UCSD-AML1 (cell line): ENCODE results near the gene DCLRE1B.

ENCODE experiments used
- DNase-seq: peaks from one replicate; lab custom pipeline; 2025; ENCODE audit not compliant: unreplicated experiment; lab: John Stamatoyannopoulos, UW

The DCLRE1B gene

GRCh38 chr1:113886417-113887401 is 18.4 kb upstream of the DCLRE1B start:
- no peak for DNase-seq

- no peak for DNase-seq
These were observed 17.5 kb upstream of the DCLRE1B start, which contains the start of gene BCL2L15 for GRCh38 chr1:113887402-113888175. Gene BCL2L15, minus strand, starts transcription at chr1:113887581. Its CDS starts 206 bp downstream, at chr1:113887375.

DNA sequence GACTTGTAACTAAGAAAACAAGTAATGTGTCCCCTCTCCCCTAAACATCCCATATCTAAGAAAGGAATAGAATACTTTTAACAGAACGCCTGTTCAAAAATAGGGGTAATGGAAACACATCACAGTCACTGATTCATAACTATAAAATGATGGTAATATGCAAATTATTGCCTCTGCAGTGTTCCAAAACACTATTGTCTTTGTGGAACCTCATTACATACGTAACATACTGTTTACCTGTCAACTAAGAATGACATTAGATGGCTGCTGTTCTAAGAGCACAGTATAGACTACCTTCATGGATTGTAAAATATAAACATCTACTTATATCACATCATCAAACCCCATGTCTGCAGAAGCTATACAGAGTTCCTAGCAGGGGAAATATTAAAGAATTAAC is 14.3 kb upstream of the DCLRE1B start:
- no peak for DNase-seq

DNA sequence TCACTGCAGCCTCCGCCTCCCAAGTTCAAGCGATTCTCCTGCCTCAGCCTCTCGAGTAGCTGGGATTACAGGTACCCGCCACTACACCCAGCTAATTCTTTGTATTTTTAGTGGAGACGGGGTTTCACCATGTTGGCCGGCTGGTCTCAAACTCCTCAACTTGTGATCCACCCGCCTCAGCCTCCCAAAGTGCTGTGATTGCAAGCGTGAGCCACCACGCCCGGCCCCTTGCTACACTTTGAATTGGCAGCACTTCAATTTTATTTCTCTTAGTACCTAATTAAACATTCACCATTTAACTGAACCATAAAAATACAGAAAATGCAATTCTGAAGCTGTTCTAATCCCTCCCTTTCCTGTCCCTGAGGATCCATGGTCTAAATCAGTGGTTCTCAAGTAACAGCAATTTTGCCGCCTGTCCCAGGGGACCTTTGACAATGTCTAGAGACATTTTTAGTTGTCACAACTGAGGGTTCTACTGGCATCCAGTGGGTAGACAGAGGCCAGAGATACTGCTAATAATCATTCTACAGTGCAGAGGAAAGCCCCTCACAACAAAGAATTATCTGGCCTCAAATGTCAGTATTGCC is 13.4 kb upstream of the DCLRE1B start:
- DNase-seq, result no peak

DNA sequence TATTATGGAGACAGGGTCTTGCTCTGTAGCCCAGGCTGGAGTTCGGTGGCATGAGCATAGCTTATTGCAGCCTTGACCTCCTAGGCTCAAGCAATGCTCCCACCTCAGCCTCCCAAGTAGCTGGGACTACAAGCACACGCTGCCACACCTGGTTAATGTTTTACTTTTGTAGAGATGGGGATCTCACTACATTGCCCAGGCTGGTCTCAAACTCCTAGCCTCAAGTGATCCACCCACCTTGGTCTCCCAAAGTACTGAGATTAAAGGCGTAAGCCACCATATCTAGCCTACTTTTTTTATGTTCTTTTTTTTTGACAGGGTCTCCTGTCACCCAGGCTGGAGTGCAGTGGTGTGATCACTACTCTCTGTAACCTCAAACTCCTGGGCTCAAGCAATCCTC is 11.9 kb upstream of the DCLRE1B start:
- DNase-seq, result no peak

- no peak for DNase-seq
These were observed 10.0 kb upstream of the DCLRE1B start for GRCh38 chr1:113895098-113895497.

GRCh38 chr1:113895961-113896360 is 9.2 kb upstream of the DCLRE1B start:
- DNase-seq, result no peak

- DNase-seq, result no peak
These were observed 6.8 kb upstream of the DCLRE1B start for GRCh38 chr1:113898241-113898814.

- DNase-seq, result no peak
These were observed 6.0 kb upstream of the DCLRE1B start for GRCh38 chr1:113899111-113899510.

GRCh38 chr1:113901191-113901590 is 3.9 kb upstream of the DCLRE1B start:
- DNase-seq, result no peak

- DNase-seq, result no peak
These were observed 1.4 kb upstream of the DCLRE1B start for GRCh38 chr1:113903501-113904292.

DNA sequence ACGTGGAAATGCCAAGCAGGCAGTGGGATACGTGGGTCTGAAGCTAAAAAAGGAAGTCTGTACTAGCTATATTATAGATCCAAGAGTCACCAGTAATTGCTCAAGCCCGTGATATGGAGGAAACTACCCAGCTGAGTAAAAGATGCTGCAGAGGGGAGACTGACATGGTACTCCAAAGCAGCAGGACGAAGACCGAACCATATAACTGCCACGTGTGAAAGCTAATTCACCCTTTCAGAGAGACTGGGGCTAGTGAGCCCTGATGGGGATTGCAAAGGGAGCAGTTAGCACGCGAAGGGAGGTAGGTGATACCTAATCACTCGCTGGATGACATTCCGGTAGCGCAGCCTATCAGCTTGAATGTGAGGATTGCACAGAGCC is 843 bp upstream of the DCLRE1B start:
- peak; percentile 49 for DNase-seq

- no peak for DNase-seq
These were observed 322 bp downstream of the DCLRE1B start for GRCh38 chr1:113905435-113905861.

GRCh38 chr1:113912594-113913311 is 7.6 kb downstream of the DCLRE1B start:
- no peak for DNase-seq

DNA sequence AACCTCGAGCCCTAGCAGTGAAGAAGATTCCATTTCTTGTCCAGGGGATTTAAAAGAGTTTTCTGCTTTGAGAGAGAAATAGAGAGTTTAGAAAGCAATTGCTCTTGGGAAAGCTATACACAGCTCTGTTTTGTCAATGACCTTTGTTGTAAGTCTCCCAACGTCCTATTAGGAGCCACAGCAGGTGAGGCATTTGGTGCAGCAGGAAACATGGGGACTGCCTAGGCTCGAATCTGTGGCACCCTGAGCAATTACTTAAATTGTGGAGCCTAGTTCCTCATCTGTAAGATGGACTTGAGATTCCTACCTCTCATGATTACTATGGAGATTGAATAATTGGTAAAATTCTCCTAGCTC is 8.2 kb downstream of the DCLRE1B start:
- no peak for DNase-seq

DNA sequence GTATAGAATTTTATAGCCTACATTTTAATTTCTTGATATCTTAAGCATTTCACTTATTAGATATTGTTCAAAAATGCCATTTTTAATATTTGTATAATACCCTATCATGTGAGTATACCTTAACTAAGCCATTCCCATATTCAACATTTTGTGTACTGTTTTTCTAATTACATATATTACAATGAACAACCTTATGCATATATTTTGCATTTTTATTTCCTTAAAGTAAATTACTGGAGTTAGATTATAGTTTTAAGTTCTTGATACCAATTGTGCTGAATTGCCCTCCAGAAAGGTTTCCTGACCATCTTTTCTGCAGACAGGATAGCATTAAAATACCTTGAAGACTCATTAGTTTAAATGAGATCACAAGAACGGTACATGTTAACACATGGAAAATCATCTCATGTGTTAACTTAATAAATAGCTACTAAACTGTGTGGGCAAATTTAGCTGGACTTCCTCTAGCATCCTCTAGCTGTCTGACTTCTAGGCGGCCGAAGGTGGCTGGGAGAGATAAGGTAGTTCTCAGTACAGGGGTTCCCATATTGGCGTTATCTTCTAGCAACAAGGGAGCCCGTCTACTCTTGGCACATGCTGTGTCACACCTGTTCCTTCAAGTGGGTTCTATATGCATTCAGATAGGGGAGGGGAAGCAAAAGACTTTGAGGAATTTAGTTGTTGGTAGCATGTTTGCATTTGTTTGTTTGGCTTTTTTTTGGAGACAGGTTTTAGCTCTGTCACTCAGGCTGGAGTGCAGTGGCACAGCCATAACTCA is 8.9 kb downstream of the DCLRE1B start:
- no peak for DNase-seq

GRCh38 chr1:113916974-113917373 is 11.8 kb downstream of the DCLRE1B start:
- no peak for DNase-seq

DNA sequence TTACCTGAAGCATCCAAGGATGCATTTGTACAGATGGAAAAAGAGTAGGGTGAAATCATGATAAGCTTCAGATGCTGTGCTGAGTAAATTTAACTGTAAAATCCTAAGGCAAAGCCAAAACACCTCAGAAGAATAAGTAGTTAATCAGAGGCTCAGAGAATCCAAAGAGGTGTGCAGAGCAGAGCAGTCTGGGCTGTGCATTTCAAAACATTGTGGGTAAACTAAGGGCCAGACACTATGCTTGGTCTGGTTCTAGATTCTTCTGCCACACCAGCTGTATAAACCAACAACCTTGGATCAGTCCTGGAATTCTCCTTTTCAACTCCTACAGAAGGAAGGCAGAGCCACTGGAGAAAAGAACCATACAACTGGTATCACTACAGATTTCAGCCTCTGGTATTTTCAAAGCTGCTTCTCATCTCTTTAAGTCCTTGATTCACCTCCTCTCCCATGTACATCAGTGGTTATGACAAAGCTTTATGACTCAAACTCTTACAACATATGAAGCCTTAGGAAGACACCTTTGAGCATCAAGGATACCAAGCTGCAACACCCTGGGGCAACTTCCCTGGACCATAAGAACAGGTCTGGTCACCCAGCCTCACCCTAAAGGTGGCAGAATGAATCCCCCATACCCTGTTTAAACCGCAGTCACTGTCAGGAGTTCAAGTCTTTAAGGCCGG is 12.4 kb downstream of the DCLRE1B start:
- DNase-seq, result no peak
